ENCODE data around the gene DPCD. TPM values are rescaled to one million over a fixed set of nuclear protein-coding genes. Genes with fewer than 3 reads are reported as not detected.

Gene DPCD
- total and polyA plus RNA-seq, 2 donors (not counting 1 experiment from before 2014, with no cell fraction given): 23.9 to 40.5 TPM

GRCh38 chr10:101611096-101611905 lies 23.2 kb downstream of the DPCD start:
- Histone ChIP-seq H3K9ac (ENCODE audit: insufficient read depth, low read length) (no peak overlapping the region), H3K27me3 (ENCODE audit: control insufficient read depth, insufficient read depth, low read length) (no peaks in the 10 kb centered on the region), H4K20me1 (ENCODE audit: control insufficient read depth, extremely low read depth, insufficient read depth, low read length) (no peaks in the 10 kb centered on the region), H3K4me2 (ENCODE audit: extremely low read depth, insufficient read depth, low read length) (no peak overlapping the region), H3K79me2 (ENCODE audit: control insufficient read depth, insufficient read depth, low read length) (no peaks in the 10 kb centered on the region), H3K36me3 (ENCODE audit: control insufficient read depth, insufficient read depth, low read length) (peaks cover 13% of the 10 kb centered on the region), H3K4me1 (ENCODE audit: control insufficient read depth, extremely low read depth, insufficient read depth, low read length) (peaks cover 3% of the 10 kb centered on the region), H3K4me3 (replicated peaks in 1 of 4; ENCODE audit: control extremely low read depth in 1 of 4, insufficient read depth in 1 of 4, low read depth in 3 of 4, low read length in 4 of 4) (no peak overlapping the region), H3K27ac (ENCODE audit: insufficient read depth, low read length) (peak overlapping the region; percentile 39), H2AFZ (ENCODE audit: low read length) (no peak overlapping the region), H3K9me3 (ENCODE audit: control insufficient read depth, insufficient read depth, low read depth, low read length) (no peaks in the 10 kb centered on the region)
- DNase-seq (ENCODE audit: low read depth in 2 of 2): peak; percentile 8 to 17
- TF ChIP-seq CTCF (conservative IDR thresholded peaks at IDR 0.05 in 1 of 2, IDR thresholded peaks at IDR 0.05 in 1 of 2; ENCODE audit: low read depth in 1 of 2, low read length in 2 of 2): no peak
- no peak for TF ChIP-seq EZH2 (IDR thresholded peaks at IDR 0.05; ENCODE audit: low read length, missing control alignments)

GRCh38 chr10:101612086-101612485 lies 24.0 kb downstream of the DPCD start:
- no peak overlapping the region for H2AFZ ChIP-seq (ENCODE audit: low read length)
- no peaks in the 10 kb centered on the region for H3K27me3 ChIP-seq (ENCODE audit: control insufficient read depth, insufficient read depth, low read length)
- peak overlapping the region; percentile 39 for H3K27ac ChIP-seq (ENCODE audit: insufficient read depth, low read length)
- H3K9me3 ChIP-seq (ENCODE audit: control insufficient read depth, insufficient read depth, low read depth, low read length): no peaks in the 10 kb centered on the region
- H3K4me2 ChIP-seq (ENCODE audit: extremely low read depth, insufficient read depth, low read length): no peak overlapping the region
- TF ChIP-seq CTCF (conservative IDR thresholded peaks at IDR 0.05 in 1 of 2, IDR thresholded peaks at IDR 0.05 in 1 of 2; ENCODE audit: low read depth in 1 of 2, low read length in 2 of 2): no peak
- TF ChIP-seq EZH2 (IDR thresholded peaks at IDR 0.05; ENCODE audit: low read length, missing control alignments): no peak
- no peaks in the 10 kb centered on the region for H3K79me2 ChIP-seq (ENCODE audit: control insufficient read depth, insufficient read depth, low read length)
- H3K4me1 ChIP-seq (ENCODE audit: control insufficient read depth, extremely low read depth, insufficient read depth, low read length): peaks cover 3% of the 10 kb centered on the region
- no peak overlapping the region for H3K4me3 ChIP-seq (replicated peaks in 1 of 4; ENCODE audit: control extremely low read depth in 1 of 4, insufficient read depth in 1 of 4, low read depth in 3 of 4, low read length in 4 of 4)
- H3K9ac ChIP-seq (ENCODE audit: insufficient read depth, low read length): no peak overlapping the region
- peaks cover 13% of the 10 kb centered on the region for H3K36me3 ChIP-seq (ENCODE audit: control insufficient read depth, insufficient read depth, low read length)
- DNase-seq (ENCODE audit: low read depth in 2 of 2): no peak
- no peaks in the 10 kb centered on the region for H4K20me1 ChIP-seq (ENCODE audit: control insufficient read depth, extremely low read depth, insufficient read depth, low read length)

GRCh38 chr10:101612872-101613271 lies 24.8 kb downstream of the DPCD start:
- H3K4me3 ChIP-seq (replicated peaks in 1 of 4; ENCODE audit: control extremely low read depth in 1 of 4, insufficient read depth in 1 of 4, low read depth in 3 of 4, low read length in 4 of 4): no peak overlapping the region
- no peaks in the 10 kb centered on the region for H3K9me3 ChIP-seq (ENCODE audit: control insufficient read depth, insufficient read depth, low read depth, low read length)
- H3K27ac ChIP-seq (ENCODE audit: insufficient read depth, low read length): no peak overlapping the region
- H3K4me1 ChIP-seq (ENCODE audit: control insufficient read depth, extremely low read depth, insufficient read depth, low read length): peaks cover 3% of the 10 kb centered on the region
- peaks cover 13% of the 10 kb centered on the region for H3K36me3 ChIP-seq (ENCODE audit: control insufficient read depth, insufficient read depth, low read length)
- H4K20me1 ChIP-seq (ENCODE audit: control insufficient read depth, extremely low read depth, insufficient read depth, low read length): no peaks in the 10 kb centered on the region
- no peak overlapping the region for H2AFZ ChIP-seq (ENCODE audit: low read length)
- no peaks in the 10 kb centered on the region for H3K27me3 ChIP-seq (ENCODE audit: control insufficient read depth, insufficient read depth, low read length)
- DNase-seq (ENCODE audit: low read depth in 2 of 2): no peak
- TF ChIP-seq CTCF (conservative IDR thresholded peaks at IDR 0.05 in 1 of 2, IDR thresholded peaks at IDR 0.05 in 1 of 2; ENCODE audit: low read depth in 1 of 2, low read length in 2 of 2) (no peak), EZH2 (IDR thresholded peaks at IDR 0.05; ENCODE audit: low read length, missing control alignments) (no peak)
- no peak overlapping the region for H3K9ac ChIP-seq (ENCODE audit: insufficient read depth, low read length)
- no peak overlapping the region for H3K4me2 ChIP-seq (ENCODE audit: extremely low read depth, insufficient read depth, low read length)
- no peaks in the 10 kb centered on the region for H3K79me2 ChIP-seq (ENCODE audit: control insufficient read depth, insufficient read depth, low read length)

All from fibroblast of lung (primary cell).